ENCODE results near the gene CATSPERD.

DNA sequence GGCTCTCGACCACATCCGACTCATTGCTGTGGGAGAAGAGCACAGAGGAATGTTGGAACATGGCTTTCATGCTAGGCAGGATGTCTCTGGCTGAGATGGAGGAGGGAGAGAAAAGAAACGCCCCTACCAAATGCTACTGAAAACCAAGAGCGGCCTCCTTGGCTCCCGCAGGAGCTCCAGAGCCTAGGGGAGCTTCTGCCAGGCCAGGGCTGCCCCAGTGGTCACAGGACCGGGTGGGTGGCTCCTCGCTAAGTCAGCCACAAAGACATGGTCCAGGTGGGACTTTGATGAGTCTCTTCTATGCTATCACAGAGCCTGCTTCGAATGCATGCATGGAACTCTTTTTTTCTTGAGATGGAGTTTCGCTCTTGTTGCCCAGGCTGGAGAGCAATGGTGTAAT lies 7.2 kb upstream of the CATSPERD start:
- TF ChIP-seq GATA2 (IDR thresholded peaks at IDR 0.05; ENCODE audit: low read depth, low read length) (no peak), GATA3 (IDR thresholded peaks at IDR 0.05; ENCODE audit: low read depth, low read length) (no peak)
